LNCaP clone FGC (cell line): ENCODE measurements around the gene TRIM48.
A peak's percentile ranks its signal among the peaks of the same experiment; 100 is the strongest.
"Not testable (repeated sequence)": the region's sequence is repeated elsewhere in the genome, so short reads cannot be mapped to it uniquely, and the experiment has no call there.

Source experiments
- DNase-seq: peaks from one replicate; pipeline ENCODE4 v3.0.0-alpha.2; 2011; ENCODE audit warnings: low read depth
- H3K4me3 ChIP-seq: 2 replicates; pipeline ENCODE4 v1.5.1; 2011; ENCODE audit warnings: mild to moderate bottlenecking, low read depth, low read length, control low read depth
- CTCF ChIP-seq: IDR thresholded peaks from 2 replicates; pipeline ENCODE4 v1.5.1; 2012; ENCODE audit warnings: mild to moderate bottlenecking; ENCODE audit not compliant: control insufficient read depth, insufficient read depth; ENCODE audit errors: extremely low read depth

The TRIM48 gene

GRCh38 chr11:55261855-55262254 lies at the start of gene TRIM48:
Gene TRIM48 (plus strand): TSS chr11:55262155. CDS start chr11:55262268, 113 bp downstream.
- not testable (repeated sequence) for DNase-seq, H3K4me3 ChIP-seq

GRCh38 chr11:55238316-55238715 lies 23.6 kb upstream of the TRIM48 start:
- H3K4me3 ChIP-seq = not testable (repeated sequence)

GRCh38 chr11:55263081-55263480 lies 1.1 kb downstream of the TRIM48 start:
- no peak overlapping the region for H3K4me3 ChIP-seq
- no peak for TF ChIP-seq CTCF
- peak; percentile 90 for DNase-seq

More at GRCh38 chr11:55238316-55238715, 23.6 kb upstream of the TRIM48 start:
- DNase-seq = not testable (repeated sequence)
